Smooth muscle cell (in vitro differentiated cells): ENCODE results near the gene KDM3A. TPM values are rescaled to one million over a fixed set of nuclear protein-coding genes. Genes with fewer than 3 reads are reported as not detected.

Source experiments
- DNase-seq: peaks from one replicate; lab custom pipeline; 2025; ENCODE audit not compliant: unreplicated experiment; lab: John Stamatoyannopoulos, UW
- H2AFZ ChIP-seq: fragments of 200-600 bp; sonication (generic); 2 replicates; pipeline ENCODE4 v1.6.0; 2016; ENCODE audit warnings: antibody characterized with exemption, low read depth, mild to moderate bottlenecking
- H3F3A ChIP-seq: fragments of 200-600 bp; sonication (generic); 2 replicates; pipeline ENCODE4 v1.6.0; 2017; ENCODE audit warnings: antibody characterized with exemption, low read depth
- H3K27ac ChIP-seq: fragments of 200-600 bp; sonication (generic); 2 replicates; pipeline ENCODE4 v1.5.1; 2016; ENCODE audit warnings: low read depth, mild to moderate bottlenecking
- H3K27me3 ChIP-seq: fragments of 200-600 bp; sonication (generic); 2 replicates; pipeline ENCODE4 v1.6.1; 2016; ENCODE audit warnings: low read depth, mild to moderate bottlenecking
- H3K36me3 ChIP-seq: fragments of 200-600 bp; sonication (generic); 2 replicates; pipeline ENCODE4 v1.5.1; 2016; ENCODE audit warnings: low read depth
- H3K4me1 ChIP-seq: fragments of 200-600 bp; sonication (generic); 2 replicates; pipeline ENCODE4 v1.5.1; 2016; ENCODE audit warnings: low read depth
- H3K4me2 ChIP-seq: fragments of 200-600 bp; sonication (generic); 2 replicates; pipeline ENCODE4 v1.6.0; 2016; ENCODE audit warnings: mild to moderate bottlenecking
- H3K4me3 ChIP-seq: fragments of 200-600 bp; sonication (generic); 2 replicates; pipeline ENCODE4 v1.5.1; 2016; ENCODE audit warnings: mild to moderate bottlenecking
- H3K79me2 ChIP-seq: fragments of 200-600 bp; sonication (generic); 2 replicates; pipeline ENCODE4 v1.6.0; 2016; ENCODE audit warnings: low read depth, mild to moderate bottlenecking
- H3K9ac ChIP-seq: fragments of 200-600 bp; sonication (generic); 2 replicates; pipeline ENCODE4 v1.6.0; 2016; ENCODE audit warnings: low read depth
- H3K9me3 ChIP-seq: fragments of 200-600 bp; sonication (generic); replicated peaks from 2 replicates; pipeline ENCODE4 v1.5.1; 2016; ENCODE audit warnings: low read depth
- H4K20me1 ChIP-seq: fragments of 200-600 bp; sonication (generic); 2 replicates; pipeline ENCODE4 v1.6.0; 2016; ENCODE audit warnings: low read depth
- CTCF ChIP-seq: fragments of 200-600 bp; sonication (generic); IDR thresholded peaks from 2 replicates; pipeline ENCODE4 v1.5.1; 2017; ENCODE audit warnings: borderline replicate concordance, mild to moderate bottlenecking, antibody characterized with exemption; ENCODE audit not compliant: insufficient read depth, poor library complexity, severe bottlenecking
- WGBS: methylation state at CpG from one replicate; pipeline ENCODE4 v1.1.7; 2016; ENCODE audit warnings: low lambda C conversion rate; 5-methylcytosine and 5-hydroxymethylcytosine counted together
- polyA plus RNA-seq: library from polyadenylated mRNA; unstranded; fragments of >200 nt; fragmentation: Nextera tagmentation; extraction: Ambion mirVana; gene quantifications from 2 replicates; pipeline ENCODE4 v1.2.1, GENCODE V29; 2016
- total RNA-seq: library from RNA; depleted of rRNA; stranded (reverse); fragments of >200 nt; gene quantifications from 2 replicates; pipeline ENCODE4 v1.2.3, GENCODE V29; 2014

The KDM3A gene
- total and polyA plus RNA-seq, 2 experiments from 2014 or later, result 19.6 to 57.5 TPM

GRCh38 chr2:86476918-86477317 lies 35.7 kb downstream of the KDM3A start:
- no peaks in the 10 kb centered on the region for H3K9me3 ChIP-seq
- no peak for TF ChIP-seq CTCF
- no peaks in the 10 kb centered on the region for H3K4me1 ChIP-seq
- H3K27me3 ChIP-seq, result no peaks in the 10 kb centered on the region
- H2AFZ ChIP-seq, result no peak overlapping the region
- H3K36me3 ChIP-seq, result peaks cover 39% of the 10 kb centered on the region
- 96% methylated on average over 3 of the region's 3 CpGs for WGBS
- peaks cover 74% of the 10 kb centered on the region for H4K20me1 ChIP-seq
- no peak overlapping the region for H3K4me2 ChIP-seq
- no peak overlapping the region for H3K9ac ChIP-seq
- no peak overlapping the region for H3K4me3 ChIP-seq
- no peak overlapping the region for H3K27ac ChIP-seq
- no peaks in the 10 kb centered on the region for H3K79me2 ChIP-seq
- DNase-seq, result no peak
- H3F3A ChIP-seq, result peaks cover 3% of the 10 kb centered on the region

- Histone ChIP-seq H3F3A (peaks cover 3% of the 10 kb centered on the region), H3K79me2 (no peaks in the 10 kb centered on the region), H3K4me3 (no peak overlapping the region), H3K9me3 (no peaks in the 10 kb centered on the region), H3K9ac (no peak overlapping the region), H3K4me2 (no peak overlapping the region), H3K27me3 (no peaks in the 10 kb centered on the region), H3K27ac (no peak overlapping the region), H2AFZ (no peak overlapping the region), H4K20me1 (peaks cover 73% of the 10 kb centered on the region), H3K36me3 (peaks cover 42% of the 10 kb centered on the region), H3K4me1 (no peaks in the 10 kb centered on the region)
- no peak for TF ChIP-seq CTCF
- no peak for DNase-seq
Measured at GRCh38 chr2:86477349-86477748, 36.2 kb downstream of the KDM3A start.

GRCh38 chr2:86480105-86480504 lies 38.9 kb downstream of the KDM3A start:
- peaks cover 74% of the 10 kb centered on the region for H4K20me1 ChIP-seq
- no peaks in the 10 kb centered on the region for H3K79me2 ChIP-seq
- no peaks in the 10 kb centered on the region for H3K4me1 ChIP-seq
- H3K9ac ChIP-seq, result no peak overlapping the region
- H3K27ac ChIP-seq, result no peak overlapping the region
- H3K27me3 ChIP-seq, result no peaks in the 10 kb centered on the region
- TF ChIP-seq CTCF, result no peak
- no peak overlapping the region for H2AFZ ChIP-seq
- H3K9me3 ChIP-seq, result no peaks in the 10 kb centered on the region
- H3K4me3 ChIP-seq, result no peak overlapping the region
- no peak for DNase-seq
- 89% methylated on average over 7 of the region's 7 CpGs for WGBS
- peaks cover 3% of the 10 kb centered on the region for H3F3A ChIP-seq
- H3K36me3 ChIP-seq, result peaks cover 61% of the 10 kb centered on the region
- no peak overlapping the region for H3K4me2 ChIP-seq

- H3K36me3 ChIP-seq, result peaks cover 73% of the 10 kb centered on the region
- H4K20me1 ChIP-seq, result peaks cover 57% of the 10 kb centered on the region
- no peaks in the 10 kb centered on the region for H3K9me3 ChIP-seq
- H3K27ac ChIP-seq, result no peak overlapping the region
- no peak for TF ChIP-seq CTCF
- DNase-seq, result no peak
- no peaks in the 10 kb centered on the region for H3K4me1 ChIP-seq
- no peaks in the 10 kb centered on the region for H3F3A ChIP-seq
- H2AFZ ChIP-seq, result no peak overlapping the region
- no peak overlapping the region for H3K4me2 ChIP-seq
- H3K79me2 ChIP-seq, result no peaks in the 10 kb centered on the region
- 89% methylated on average over 3 of the region's 3 CpGs for WGBS
- H3K4me3 ChIP-seq, result no peak overlapping the region
- no peaks in the 10 kb centered on the region for H3K27me3 ChIP-seq
- no peak overlapping the region for H3K9ac ChIP-seq
Measured at GRCh38 chr2:86482034-86482433, 40.9 kb downstream of the KDM3A start.
